GM21529 (cell line): Measurements from ENCODE around the gene LYRM4.

Experiments used
- ATAC-seq: cut with Tn5 transposase; IDR thresholded peaks from one replicate; pipeline ENCODE4 v1.9.1; 2021; ENCODE audit not compliant: unreplicated experiment

Gene LYRM4

DNA sequence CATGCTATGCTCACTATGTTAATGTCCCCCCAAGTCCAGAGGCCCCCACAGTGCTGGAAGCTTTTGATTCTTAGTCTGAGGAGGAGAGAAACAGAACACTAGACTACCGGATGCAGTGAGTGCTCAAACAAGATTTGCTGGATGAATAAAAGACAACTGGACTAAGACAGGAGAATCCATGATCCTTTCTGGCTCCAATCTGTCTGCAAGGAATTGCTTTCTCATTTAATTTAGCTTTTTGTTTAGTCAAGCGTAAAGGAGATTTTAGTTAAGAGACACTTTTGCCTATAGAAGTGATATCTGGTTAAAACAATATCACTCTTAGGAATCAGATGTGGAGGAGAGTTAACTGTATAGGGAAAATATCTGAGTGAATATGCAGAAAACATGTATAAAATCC, 13.5 kb downstream of the LYRM4 start:
- ATAC-seq: no peak

- ATAC-seq: no peak
Measured at GRCh38 chr6:5246141-5247097, 14.3 kb downstream of the LYRM4 start.

- ATAC-seq: no peak
Measured at GRCh38 chr6:5243069-5243468, 17.7 kb downstream of the LYRM4 start.

DNA sequence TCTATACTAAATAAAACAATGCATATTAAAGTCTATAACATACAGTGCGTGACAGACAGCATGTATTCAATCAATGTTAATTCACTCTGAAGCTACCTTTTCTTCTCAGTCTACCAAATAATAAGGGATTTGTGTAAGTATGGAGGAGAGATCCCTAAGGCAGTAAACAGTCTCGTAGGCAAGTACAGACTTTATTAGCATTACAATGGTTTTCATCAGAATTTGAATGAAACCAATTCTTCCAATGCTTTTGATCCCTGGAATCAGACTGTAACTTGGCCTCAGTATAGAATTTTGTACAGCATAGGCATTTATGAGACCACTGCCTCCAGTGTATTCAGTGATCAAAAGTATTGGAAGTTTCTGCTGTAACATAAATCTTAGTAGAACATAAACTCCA, 19.5 kb downstream of the LYRM4 start:
- no peak for ATAC-seq

DNA sequence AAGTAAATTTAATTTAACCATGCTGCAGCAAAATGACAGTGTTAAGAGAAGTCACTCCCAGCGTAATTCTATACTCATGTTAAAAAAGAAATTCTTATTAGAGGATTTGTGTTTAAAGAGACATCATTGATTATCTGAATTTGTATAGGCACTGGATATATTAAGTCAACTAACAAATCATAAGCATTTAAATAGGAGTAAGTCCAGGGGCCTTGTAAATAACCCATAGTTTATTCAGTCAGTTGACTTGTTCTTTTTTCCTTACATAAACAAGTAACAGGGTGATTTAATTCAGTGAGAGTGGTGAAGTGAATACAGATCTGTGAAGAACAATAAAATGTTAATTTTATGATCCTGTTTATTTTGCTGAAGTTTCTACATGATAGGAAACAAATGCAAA, 22.4 kb downstream of the LYRM4 start:
- no peak for ATAC-seq

DNA sequence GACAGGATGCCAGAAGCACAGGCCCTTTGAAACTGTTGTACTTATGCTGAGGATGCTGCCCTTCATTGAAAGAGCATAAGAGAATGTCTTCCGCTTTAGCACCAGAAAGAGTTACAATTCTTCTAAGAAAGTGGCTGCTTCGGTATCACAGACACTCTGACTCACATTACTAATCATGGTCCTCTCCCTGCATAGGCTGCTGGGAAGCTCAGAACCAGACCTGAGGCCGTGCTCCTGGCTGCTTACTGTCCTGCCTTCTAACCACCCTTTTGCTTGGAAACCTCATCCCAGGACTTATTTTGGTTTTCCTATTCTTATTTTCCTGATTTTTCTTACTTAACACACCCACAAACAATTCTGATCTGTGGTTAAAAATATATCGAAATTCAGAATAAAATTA, 22.9 kb downstream of the LYRM4 start:
- ATAC-seq: no peak

DNA sequence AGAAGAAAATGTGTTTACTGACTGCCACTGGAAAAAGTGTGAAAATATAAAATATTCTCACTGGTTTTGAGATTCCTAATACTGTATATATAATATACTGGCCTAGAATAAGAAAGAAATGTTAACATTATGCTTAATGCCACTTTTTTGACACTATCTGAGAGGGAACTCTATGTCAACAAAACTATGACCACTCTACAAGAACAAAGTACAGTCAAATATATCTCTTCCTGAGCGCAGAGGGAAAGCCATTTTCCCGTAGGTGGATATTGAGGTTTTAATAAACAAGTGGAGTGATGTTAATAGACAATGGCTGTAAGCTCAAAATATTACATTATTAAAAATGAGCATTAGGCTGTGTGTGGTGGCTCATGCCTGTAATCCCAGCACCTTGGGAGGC, 24.9 kb downstream of the LYRM4 start:
- ATAC-seq: no peak

DNA sequence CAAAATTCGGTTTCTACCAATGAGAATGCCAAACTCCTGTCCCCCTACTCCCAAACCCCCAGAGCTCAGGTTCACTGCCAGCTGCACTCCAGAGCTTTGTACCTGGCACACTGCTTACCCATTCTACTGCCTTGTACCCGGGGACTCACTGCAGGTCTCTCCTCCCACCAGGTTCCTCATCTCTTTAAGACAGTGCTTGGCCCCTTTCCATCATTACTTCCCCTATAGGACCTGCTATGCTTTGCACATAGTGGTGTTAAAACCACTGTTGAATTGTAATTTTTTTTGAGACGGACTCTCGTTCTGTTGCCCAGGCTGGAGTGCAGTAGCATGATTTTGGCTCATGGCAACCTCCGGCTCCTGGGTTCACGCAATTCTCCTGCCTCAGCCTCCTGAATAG, 25.9 kb downstream of the LYRM4 start:
- ATAC-seq: no peak

DNA sequence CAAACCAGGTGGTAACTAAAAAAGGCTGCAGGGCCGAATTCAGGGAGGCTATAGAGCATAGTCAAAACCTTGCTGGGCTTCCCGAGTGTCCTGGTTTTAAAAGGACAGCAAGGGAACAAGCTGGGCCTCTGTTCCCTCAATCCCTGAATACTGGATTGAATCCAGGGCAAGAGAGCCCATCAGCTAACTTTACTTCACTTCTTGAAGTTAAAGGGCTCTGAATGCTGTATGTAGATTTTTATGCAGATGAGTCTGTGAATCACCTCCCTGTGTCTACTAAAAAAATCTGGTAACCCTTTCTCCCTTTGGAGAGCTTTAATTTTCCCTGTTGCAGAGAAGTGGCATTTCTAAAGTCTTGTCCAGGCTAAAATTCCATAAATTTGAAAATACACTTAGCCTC, 29.5 kb downstream of the LYRM4 start:
- no peak for ATAC-seq

GRCh38 chr6:5230081-5230480, 30.7 kb downstream of the LYRM4 start:
- no peak for ATAC-seq

GRCh38 chr6:5229356-5229755, 31.4 kb downstream of the LYRM4 start:
- no peak for ATAC-seq

GRCh38 chr6:5223309-5223708, 37.4 kb downstream of the LYRM4 start:
- ATAC-seq: no peak

- ATAC-seq: no peak
Measured at GRCh38 chr6:5220443-5220842, 40.3 kb downstream of the LYRM4 start.

- ATAC-seq: no peak
Measured at GRCh38 chr6:5219011-5219691, 41.6 kb downstream of the LYRM4 start.

GRCh38 chr6:5217356-5217755, 43.4 kb downstream of the LYRM4 start:
- ATAC-seq: no peak

DNA sequence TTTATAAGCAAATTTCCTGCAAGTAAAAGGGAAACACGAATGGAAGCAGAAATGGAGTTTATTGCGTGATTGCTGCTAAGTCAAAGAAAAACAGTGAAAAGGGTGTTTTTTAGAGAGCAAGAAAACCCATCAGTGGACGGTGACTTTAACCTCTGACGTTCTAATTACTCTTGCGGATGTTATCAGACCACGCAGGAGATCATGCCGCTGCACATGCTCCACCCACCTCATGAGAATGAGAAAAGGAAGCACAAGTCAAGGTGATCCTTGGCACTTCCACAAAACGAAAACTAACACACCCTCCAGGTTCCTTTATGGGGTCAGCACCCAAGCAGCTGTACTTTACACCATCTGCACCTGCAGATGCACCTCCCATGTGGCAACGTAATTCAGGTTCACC, 45.0 kb downstream of the LYRM4 start:
- ATAC-seq: no peak

DNA sequence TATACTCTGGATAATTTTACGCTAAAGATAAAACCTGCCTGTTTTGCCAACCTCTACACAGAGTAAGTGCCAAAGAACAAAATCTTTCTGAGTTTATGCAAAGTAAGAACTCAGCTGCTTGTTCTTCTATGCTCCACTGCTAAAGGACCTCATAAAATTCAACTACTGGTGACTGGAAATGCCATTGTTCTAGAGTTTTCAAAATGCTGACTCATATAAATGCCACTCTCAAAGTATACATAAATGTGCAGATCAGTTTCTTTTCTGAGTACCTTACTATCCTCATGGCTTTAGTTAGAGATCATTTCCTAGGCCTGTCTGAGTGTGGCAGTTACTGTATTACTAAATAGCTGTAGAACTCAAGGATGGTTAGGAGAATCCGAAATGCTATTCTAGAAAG, 45.6 kb downstream of the LYRM4 start:
- no peak for ATAC-seq

- no peak for ATAC-seq
Measured at GRCh38 chr6:5214570-5215052, 46.1 kb downstream of the LYRM4 start.

DNA sequence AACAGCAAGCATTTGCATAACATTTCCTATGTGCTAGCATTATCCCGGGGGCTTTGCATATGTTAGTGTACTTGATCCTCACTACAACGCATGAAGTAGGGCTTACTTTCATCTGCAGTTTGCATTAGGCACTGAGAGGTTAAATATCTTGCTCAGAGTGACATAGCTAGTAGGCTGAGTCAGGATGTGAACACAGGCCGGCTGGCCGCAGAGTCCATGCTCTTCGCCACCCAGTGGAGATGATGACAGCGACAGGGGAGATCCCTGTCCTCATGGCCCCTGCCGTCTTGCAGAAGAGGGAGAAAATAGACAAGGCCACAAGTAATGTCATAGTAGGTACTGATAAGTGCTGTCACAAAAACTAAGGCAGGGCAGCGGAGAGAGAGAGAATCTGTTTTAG, 46.9 kb downstream of the LYRM4 start:
- no peak for ATAC-seq

GRCh38 chr6:5211492-5211891, 49.3 kb downstream of the LYRM4 start:
- no peak for ATAC-seq

DNA sequence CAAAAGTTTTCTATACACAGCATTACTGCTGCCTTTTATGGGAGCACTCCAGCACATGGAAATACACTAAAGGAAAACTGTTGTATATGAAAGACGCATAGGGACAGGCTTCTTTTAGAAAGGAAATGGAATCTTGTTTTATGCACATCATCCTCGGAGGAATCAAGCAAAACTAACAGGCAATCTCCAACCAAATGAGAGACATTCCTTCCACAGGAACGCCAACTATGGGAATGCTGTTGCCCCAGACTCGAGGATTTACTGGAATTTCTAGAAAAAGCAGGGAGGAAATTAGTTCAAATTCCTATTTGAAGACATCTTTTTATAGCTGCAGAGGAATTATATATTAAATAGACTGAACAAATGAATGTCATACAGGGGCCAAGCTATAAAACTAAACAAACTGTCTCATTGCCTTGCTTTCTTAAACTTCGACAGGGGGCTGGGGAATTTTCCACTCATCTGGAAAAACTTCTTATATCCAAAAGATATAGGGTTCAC, 52.2 kb downstream of the LYRM4 start:
- no peak for ATAC-seq

- ATAC-seq: no peak
Measured at GRCh38 chr6:5208057-5208456, 52.7 kb downstream of the LYRM4 start.
